ENCODE measurements around the gene UBR3.

DNA sequence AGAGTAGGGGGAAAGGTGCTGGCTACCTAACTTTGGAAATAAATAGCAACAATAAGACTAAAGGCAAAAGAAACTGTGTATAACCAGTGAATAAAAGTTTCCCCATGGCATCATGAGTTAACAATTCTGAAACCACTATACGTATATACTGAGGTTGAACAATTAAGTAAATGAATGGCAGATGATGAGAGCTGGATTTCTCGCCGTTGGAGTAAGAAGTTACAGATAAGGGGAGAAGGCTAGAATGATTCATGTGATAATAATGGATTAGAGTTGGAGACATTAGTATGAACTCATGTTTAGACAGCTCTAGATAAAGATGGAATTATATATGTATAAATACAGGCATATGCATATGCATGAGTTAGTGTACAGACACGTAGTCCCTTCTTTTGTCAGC, 152.7 kb downstream of the UBR3 start:
- TF ChIP-seq POLR2AphosphoS5 (IDR thresholded peaks at IDR 0.05), result no peak
- TF ChIP-seq, protein P1, sequence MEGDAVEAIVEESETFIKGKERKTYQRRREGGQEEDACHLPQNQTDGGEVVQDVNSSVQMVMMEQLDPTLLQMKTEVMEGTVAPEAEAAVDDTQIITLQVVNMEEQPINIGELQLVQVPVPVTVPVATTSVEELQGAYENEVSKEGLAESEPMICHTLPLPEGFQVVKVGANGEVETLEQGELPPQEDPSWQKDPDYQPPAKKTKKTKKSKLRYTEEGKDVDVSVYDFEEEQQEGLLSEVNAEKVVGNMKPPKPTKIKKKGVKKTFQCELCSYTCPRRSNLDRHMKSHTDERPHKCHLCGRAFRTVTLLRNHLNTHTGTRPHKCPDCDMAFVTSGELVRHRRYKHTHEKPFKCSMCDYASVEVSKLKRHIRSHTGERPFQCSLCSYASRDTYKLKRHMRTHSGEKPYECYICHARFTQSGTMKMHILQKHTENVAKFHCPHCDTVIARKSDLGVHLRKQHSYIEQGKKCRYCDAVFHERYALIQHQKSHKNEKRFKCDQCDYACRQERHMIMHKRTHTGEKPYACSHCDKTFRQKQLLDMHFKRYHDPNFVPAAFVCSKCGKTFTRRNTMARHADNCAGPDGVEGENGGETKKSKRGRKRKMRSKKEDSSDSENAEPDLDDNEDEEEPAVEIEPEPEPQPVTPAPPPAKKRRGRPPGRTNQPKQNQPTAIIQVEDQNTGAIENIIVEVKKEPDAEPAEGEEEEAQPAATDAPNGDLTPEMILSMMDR (IDR thresholded peaks at IDR 0.05; ENCODE audit: poor library complexity, severe bottlenecking), result no peak
- TF ChIP-seq, protein P2, sequence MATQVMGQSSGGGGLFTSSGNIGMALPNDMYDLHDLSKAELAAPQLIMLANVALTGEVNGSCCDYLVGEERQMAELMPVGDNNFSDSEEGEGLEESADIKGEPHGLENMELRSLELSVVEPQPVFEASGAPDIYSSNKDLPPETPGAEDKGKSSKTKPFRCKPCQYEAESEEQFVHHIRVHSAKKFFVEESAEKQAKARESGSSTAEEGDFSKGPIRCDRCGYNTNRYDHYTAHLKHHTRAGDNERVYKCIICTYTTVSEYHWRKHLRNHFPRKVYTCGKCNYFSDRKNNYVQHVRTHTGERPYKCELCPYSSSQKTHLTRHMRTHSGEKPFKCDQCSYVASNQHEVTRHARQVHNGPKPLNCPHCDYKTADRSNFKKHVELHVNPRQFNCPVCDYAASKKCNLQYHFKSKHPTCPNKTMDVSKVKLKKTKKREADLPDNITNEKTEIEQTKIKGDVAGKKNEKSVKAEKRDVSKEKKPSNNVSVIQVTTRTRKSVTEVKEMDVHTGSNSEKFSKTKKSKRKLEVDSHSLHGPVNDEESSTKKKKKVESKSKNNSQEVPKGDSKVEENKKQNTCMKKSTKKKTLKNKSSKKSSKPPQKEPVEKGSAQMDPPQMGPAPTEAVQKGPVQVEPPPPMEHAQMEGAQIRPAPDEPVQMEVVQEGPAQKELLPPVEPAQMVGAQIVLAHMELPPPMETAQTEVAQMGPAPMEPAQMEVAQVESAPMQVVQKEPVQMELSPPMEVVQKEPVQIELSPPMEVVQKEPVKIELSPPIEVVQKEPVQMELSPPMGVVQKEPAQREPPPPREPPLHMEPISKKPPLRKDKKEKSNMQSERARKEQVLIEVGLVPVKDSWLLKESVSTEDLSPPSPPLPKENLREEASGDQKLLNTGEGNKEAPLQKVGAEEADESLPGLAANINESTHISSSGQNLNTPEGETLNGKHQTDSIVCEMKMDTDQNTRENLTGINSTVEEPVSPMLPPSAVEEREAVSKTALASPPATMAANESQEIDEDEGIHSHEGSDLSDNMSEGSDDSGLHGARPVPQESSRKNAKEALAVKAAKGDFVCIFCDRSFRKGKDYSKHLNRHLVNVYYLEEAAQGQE (IDR thresholded peaks at IDR 0.05; ENCODE audit: borderline replicate concordance), result no peak
- TF ChIP-seq TAF1 (IDR thresholded peaks at IDR 0.05; ENCODE audit: low read depth), result no peak
- no peak for TF ChIP-seq EP300 (conservative IDR thresholded peaks at IDR 0.05; ENCODE audit: poor library complexity, severe bottlenecking)
